Upper lobe of left lung (tissue), 4 donors: ENCODE data around the gene GAGE12G.
"Not testable (repeated sequence)": the region's sequence is repeated elsewhere in the genome, so short reads cannot be mapped to it uniquely, and the experiment has no call there.

Experiments used
- POLR2A ChIP-seq, 4 donors: fragments of 450-650 bp; IDR thresholded peaks; one replicate each; pipeline ENCODE4 v1.5.1; 2016 to 2017; ENCODE audit warnings: antibody characterized with exemption in 4 of 4, mild to moderate bottlenecking in 2 of 4
- POLR2AphosphoS5 ChIP-seq, 2 donors: sonication (generic); formaldehyde crosslinking; IDR thresholded peaks; one replicate each; pipeline ENCODE4 v1.5.1; 2017; ENCODE audit warnings: antibody characterized with exemption in 2 of 2
- TF ChIP-seq, protein P1 (sequence below), 6 experiments: fragments of 450-650 bp in 4 of 6; fragments of 200-600 bp in 2 of 6; sonication (generic) in 2 of 6; IDR thresholded peaks; one replicate each; pipeline ENCODE4 v1.5.1; 2016 to 2019; ENCODE audit warnings: antibody characterized with exemption in 6 of 6

DNA sequence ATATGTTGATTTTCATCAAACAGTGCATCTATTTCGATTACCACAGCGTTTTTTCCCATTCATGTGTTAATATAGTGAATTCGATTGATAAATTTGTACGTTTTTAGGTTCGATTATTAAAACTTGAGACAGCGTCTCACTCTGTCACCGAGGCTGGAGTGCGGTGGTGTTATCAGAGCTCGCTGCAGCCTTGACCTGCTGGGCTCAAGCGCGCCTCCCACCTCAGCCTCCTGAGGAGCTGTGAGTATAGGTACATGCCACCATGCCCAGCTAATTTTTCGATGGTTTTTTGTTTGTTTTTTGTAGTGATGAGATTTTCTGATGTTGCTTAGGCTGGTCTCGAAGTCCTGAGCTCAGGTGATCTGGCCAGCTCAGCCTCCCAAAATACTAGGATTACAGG is 1.0 kb upstream of the GAGE12G start:
- TF ChIP-seq POLR2AphosphoS5, POLR2A (IDR thresholded peaks at IDR 0.05): not testable (repeated sequence)
- TF ChIP-seq, protein P1, sequence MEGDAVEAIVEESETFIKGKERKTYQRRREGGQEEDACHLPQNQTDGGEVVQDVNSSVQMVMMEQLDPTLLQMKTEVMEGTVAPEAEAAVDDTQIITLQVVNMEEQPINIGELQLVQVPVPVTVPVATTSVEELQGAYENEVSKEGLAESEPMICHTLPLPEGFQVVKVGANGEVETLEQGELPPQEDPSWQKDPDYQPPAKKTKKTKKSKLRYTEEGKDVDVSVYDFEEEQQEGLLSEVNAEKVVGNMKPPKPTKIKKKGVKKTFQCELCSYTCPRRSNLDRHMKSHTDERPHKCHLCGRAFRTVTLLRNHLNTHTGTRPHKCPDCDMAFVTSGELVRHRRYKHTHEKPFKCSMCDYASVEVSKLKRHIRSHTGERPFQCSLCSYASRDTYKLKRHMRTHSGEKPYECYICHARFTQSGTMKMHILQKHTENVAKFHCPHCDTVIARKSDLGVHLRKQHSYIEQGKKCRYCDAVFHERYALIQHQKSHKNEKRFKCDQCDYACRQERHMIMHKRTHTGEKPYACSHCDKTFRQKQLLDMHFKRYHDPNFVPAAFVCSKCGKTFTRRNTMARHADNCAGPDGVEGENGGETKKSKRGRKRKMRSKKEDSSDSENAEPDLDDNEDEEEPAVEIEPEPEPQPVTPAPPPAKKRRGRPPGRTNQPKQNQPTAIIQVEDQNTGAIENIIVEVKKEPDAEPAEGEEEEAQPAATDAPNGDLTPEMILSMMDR (IDR thresholded peaks at IDR 0.05), result not testable (repeated sequence)
